HUES64 (cell line): ENCODE measurements around the gene PCDHA7. TPM values are rescaled to one million over a fixed set of nuclear protein-coding genes. Genes with fewer than 3 reads are reported as not detected.
A peak's percentile ranks its signal among the peaks of the same experiment; 100 is the strongest.
"Not testable (repeated sequence)": the region's sequence is repeated elsewhere in the genome, so short reads cannot be mapped to it uniquely, and the experiment has no call there.

Experiments used
- H3K27ac ChIP-seq: 2 replicates; pipeline ENCODE4 v1.7.0; 2013; ENCODE audit warnings: low read depth, low read length, inconsistent platforms
- H3K27me3 ChIP-seq: 2 replicates; pipeline ENCODE4 v1.6.1; 2013; ENCODE audit warnings: mild to moderate bottlenecking, low read length; ENCODE audit not compliant: insufficient read depth
- H3K36me3 ChIP-seq: 2 replicates; pipeline ENCODE4 v1.6.1; 2013; ENCODE audit warnings: mild to moderate bottlenecking, low read length; ENCODE audit not compliant: insufficient read depth
- H3K4me1 ChIP-seq: 2 replicates; pipeline ENCODE4 v1.6.1; 2013; ENCODE audit warnings: mild to moderate bottlenecking, low read length, moderate library complexity; ENCODE audit not compliant: insufficient read depth
- H3K4me3 ChIP-seq: 2 replicates; pipeline ENCODE4 v1.5.1; 2013; ENCODE audit warnings: mild to moderate bottlenecking, low read length, moderate library complexity
- H3K9ac ChIP-seq: 2 replicates; pipeline ENCODE4 v1.6.1; 2013; ENCODE audit warnings: mild to moderate bottlenecking, low read depth, low read length
- H3K9me3 ChIP-seq: 2 replicates; pipeline ENCODE4 v1.6.1; 2013; ENCODE audit warnings: low read depth, low read length; ENCODE audit not compliant: insufficient read depth
- WGBS: fragments of 150-250, 120-280 bp; methylation state at CpG from one replicate; pipeline ENCODE4 v1.1.7; 2013; ENCODE audit warnings: missing lambda C conversion rate; 5-methylcytosine and 5-hydroxymethylcytosine counted together
- polyA plus RNA-seq, 2 experiments: library from polyadenylated mRNA; stranded (reverse); fragments of 50-300 nt; gene quantifications; one replicate each; pipeline ENCODE4 v1.2.3, GENCODE V29; 2013

The PCDHA7 gene, protein sequence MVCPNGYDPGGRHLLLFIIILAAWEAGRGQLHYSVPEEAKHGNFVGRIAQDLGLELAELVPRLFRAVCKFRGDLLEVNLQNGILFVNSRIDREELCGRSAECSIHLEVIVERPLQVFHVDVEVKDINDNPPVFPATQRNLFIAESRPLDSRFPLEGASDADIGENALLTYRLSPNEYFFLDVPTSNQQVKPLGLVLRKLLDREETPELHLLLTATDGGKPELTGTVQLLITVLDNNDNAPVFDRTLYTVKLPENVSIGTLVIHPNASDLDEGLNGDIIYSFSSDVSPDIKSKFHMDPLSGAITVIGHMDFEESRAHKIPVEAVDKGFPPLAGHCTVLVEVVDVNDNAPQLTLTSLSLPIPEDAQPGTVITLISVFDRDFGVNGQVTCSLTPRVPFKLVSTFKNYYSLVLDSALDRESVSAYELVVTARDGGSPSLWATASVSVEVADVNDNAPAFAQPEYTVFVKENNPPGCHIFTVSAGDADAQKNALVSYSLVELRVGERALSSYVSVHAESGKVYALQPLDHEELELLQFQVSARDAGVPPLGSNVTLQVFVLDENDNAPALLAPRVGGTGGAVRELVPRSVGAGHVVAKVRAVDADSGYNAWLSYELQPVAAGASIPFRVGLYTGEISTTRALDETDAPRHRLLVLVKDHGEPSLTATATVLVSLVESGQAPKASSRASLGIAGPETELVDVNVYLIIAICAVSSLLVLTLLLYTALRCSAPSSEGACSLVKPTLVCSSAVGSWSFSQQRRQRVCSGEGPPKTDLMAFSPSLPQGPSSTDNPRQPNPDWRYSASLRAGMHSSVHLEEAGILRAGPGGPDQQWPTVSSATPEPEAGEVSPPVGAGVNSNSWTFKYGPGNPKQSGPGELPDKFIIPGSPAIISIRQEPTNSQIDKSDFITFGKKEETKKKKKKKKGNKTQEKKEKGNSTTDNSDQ
- not detected for polyA plus RNA-seq (2013, experiment 1 of 2)
- polyA plus RNA-seq (2013, experiment 2 of 2) = not detected

DNA sequence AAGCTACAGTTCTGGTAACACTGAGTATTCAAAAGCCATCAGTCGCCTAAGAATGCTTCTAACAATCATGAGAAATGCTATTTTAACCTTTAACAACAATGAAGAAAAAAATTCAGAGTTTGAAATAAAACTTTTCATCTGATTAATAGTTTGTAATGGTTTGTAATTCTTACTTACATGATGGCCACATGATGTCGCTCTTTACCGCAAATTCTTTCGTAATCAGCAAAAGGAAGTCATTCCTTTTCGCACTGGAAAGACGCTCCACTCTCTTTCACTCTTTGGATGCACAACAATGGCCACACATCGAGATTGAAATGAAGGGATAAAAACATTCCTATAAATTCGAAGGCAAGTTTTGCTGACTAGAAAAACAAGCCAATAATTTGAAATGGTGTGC is at the start of gene PCDHA7:
Gene PCDHA7, plus strand, starts transcription at position 277 of the 400 bp plus-strand sequence. Its CDS starts 115 bp downstream, at position 392.
- no peaks in the 10 kb centered on the region for H3K27me3 ChIP-seq
- WGBS = 87% methylated on average over 8 of the region's 8 CpGs
- no peaks in the 10 kb centered on the region for H3K4me1 ChIP-seq
- peak within 1 kb of the TSS; percentile 29; the same call in 1 of the 2 replicates for H3K4me3 ChIP-seq
- H3K9me3 ChIP-seq = no peaks in the 10 kb centered on the region
- no peak within 1 kb of the TSS for H3K27ac ChIP-seq
- no peaks in the 10 kb centered on the region for H3K36me3 ChIP-seq
- no peak within 1 kb of the TSS for H3K9ac ChIP-seq

DNA sequence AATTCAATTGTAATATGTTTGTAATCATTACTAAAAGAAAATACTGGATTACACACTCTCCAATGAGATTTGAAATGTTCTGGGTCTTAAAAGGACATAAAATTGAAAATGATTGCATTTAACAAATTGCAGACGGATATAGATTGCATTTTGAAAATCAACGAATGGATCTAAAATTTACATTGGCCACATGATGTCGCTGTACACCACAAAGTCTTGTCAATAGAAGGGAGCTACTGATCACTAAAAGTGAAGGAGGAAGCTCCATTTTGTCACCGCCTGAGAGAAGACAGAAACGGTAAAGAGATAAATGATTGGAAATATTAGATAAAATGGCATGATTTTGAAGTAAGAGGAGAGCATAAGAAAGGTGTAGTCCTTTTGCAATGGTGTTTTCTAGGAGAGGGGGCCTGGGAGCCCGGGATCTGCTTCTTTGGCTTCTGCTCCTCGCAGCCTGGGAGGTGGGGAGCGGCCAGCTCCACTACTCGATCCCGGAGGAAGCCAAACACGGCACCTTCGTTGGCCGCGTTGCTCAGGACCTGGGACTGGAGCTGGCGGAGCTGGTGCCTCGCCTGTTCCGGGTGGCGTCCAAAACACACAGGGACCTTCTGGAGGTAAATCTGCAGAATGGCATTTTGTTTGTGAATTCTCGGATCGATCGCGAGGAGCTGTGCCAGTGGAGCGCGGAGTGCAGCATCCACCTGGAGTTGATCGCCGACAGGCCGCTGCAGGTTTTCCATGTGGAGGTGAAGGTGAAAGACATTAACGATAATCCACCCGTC is 48.0 kb upstream of the PCDHA7 start, which contains the start of gene PCDHA1:
Gene PCDHA1, plus strand, starts transcription at position 236 of the 782 bp plus-strand sequence.
- Histone ChIP-seq H3K27ac (no peak within 1 kb of the TSS), H3K4me1 (no peaks in the 10 kb centered on the region), H3K9ac (no peak within 1 kb of the TSS), H3K36me3 (no peaks in the 10 kb centered on the region), H3K4me3 (no peak within 1 kb of the TSS), H3K9me3 (peaks cover 52% of the 10 kb centered on the region), H3K27me3 (no peaks in the 10 kb centered on the region)
- 89% methylated on average over 29 of the region's 29 CpGs for WGBS

DNA sequence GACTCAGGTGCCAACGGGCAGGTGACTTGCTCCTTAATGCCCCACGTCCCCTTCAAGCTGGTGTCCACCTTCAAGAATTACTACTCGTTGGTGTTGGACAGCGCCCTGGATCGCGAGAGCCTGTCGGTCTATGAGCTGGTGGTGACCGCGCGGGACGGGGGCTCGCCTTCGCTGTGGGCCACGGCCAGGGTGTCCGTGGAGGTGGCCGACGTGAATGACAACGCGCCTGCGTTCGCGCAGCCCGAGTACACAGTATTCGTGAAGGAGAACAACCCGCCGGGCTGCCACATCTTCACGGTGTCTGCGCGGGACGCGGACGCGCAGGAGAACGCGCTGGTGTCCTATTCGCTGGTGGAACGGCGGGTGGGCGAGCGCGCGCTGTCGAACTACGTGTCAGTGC is 46.6 kb upstream of the PCDHA7 start:
- H3K9ac ChIP-seq, H3K36me3 ChIP-seq, H3K27me3 ChIP-seq, H3K27ac ChIP-seq, H3K4me1 ChIP-seq, H3K4me3 ChIP-seq: not testable (repeated sequence)
- H3K9me3 ChIP-seq = peaks cover 48% of the 10 kb centered on the region
- 96% methylated on average over 44 of the region's 44 CpGs for WGBS

DNA sequence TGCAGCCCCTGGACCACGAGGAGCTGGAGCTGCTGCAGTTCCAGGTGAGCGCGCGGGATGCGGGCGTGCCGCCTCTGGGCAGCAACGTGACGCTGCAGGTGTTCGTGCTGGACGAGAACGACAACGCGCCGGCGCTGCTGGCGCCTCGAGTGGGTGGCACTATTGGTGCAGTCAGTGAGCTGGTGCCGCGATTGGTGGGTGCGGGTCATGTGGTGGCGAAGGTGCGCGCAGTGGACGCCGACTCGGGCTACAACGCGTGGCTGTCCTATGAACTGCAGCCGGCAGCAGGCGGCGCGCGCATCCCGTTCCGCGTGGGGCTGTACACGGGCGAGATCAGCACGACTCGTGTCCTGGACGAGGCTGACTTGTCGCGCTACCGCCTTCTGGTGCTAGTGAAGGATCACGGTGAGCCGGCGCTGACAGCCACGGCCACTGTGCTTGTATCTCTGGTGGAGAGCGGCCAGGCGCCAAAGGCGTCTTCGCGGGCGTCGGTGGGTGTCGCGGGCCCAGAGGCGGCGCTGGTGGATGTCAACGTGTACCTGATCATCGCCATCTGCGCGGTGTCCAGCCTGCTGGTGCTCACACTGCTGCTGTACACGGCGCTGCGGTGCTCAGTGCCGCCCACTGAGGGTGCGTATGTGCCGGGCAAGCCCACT is 46.1 kb upstream of the PCDHA7 start:
- H3K27ac ChIP-seq, H3K4me3 ChIP-seq, H3K9ac ChIP-seq, H3K27me3 ChIP-seq, H3K4me1 ChIP-seq, H3K36me3 ChIP-seq: not testable (repeated sequence)
- H3K9me3 ChIP-seq = peaks cover 43% of the 10 kb centered on the region
- 96% methylated on average over 70 of the region's 70 CpGs for WGBS

DNA sequence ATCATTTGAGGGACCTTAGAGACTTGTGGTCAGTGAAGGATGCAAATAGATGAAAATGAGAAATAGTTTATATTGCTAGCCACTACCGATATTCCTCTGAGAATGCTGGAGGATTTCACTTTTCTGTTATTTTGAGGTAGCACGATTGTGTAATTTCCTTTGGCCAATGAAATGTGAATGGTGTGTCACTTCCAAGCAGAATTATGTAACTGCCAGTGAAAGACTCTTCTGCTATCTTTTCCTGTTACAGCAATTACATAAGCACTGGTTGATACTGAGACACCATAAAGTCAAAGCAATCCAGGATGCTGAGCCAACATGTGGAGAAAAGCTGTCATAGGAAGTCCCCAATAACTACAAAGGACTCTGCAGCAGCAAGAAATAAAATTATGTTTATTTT is 43.0 kb upstream of the PCDHA7 start:
- 93% methylated on average over 2 of the region's 2 CpGs for WGBS
- no peaks in the 10 kb centered on the region for H3K4me1 ChIP-seq
- H3K4me3 ChIP-seq = no peak overlapping the region
- no peaks in the 10 kb centered on the region for H3K36me3 ChIP-seq
- no peak overlapping the region for H3K27ac ChIP-seq
- H3K27me3 ChIP-seq = no peaks in the 10 kb centered on the region
- H3K9ac ChIP-seq = no peak overlapping the region
- H3K9me3 ChIP-seq = peaks cover 27% of the 10 kb centered on the region; the same call in 1 of the 2 replicates

DNA sequence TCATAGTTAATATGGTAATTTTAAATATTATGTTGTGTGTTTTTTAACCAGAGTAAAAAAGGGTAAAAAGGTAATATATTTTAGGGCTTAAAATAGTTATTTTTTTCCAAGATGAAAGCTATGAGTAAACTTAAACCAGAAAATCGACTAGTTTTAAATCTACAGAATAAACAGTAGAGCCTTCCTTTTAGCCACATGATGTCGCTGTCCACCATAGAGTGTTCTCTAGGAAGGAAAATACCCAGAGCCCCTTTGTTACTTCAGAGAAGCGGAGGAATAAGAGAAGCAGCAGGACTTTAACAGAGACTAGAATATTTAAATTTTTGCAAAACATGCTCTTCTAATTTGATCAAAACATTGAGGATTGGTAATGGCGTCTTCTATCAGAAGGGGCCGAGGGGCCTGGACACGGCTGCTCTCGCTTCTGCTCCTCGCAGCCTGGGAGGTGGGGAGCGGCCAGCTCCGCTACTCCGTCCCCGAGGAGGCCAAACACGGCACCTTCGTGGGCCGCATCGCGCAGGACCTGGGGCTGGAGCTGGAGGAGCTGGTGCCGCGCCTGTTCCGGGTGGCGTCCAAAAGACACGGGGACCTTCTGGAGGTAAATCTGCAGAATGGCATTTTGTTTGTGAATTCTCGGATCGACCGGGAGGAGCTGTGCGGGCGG is 39.3 kb upstream of the PCDHA7 start, which contains the start of gene PCDHA2:
Gene PCDHA2, plus strand, starts transcription at position 258 of the 664 bp plus-strand sequence.
- no peak within 1 kb of the TSS for H3K27ac ChIP-seq
- H3K36me3 ChIP-seq = no peaks in the 10 kb centered on the region
- WGBS = 93% methylated on average over 27 of the region's 27 CpGs
- H3K9me3 ChIP-seq = peaks cover 20% of the 10 kb centered on the region; the same call in 1 of the 2 replicates
- H3K27me3 ChIP-seq = no peaks in the 10 kb centered on the region
- H3K4me1 ChIP-seq = no peaks in the 10 kb centered on the region
- 0 out of 2 replicates have a peak within 1 kb of the TSS, but pooled peaks have one; percentile 40 for H3K9ac ChIP-seq
- peak within 1 kb of the TSS; percentile 63 for H3K4me3 ChIP-seq

DNA sequence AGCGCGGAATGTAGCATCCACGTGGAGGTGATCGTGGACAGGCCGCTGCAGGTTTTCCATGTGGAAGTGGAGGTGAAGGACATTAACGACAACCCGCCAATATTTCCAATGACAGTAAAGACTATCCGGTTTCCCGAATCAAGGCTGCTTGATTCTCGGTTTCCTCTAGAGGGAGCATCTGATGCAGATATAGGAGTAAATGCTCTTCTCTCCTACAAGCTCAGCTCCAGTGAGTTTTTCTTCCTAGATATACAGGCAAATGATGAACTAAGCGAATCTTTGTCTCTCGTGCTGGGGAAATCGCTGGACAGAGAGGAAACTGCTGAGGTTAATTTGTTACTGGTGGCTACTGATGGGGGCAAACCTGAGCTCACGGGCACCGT is 38.8 kb upstream of the PCDHA7 start:
- WGBS = 86% methylated on average over 15 of the region's 15 CpGs
- no peak overlapping the region for H3K9ac ChIP-seq
- H3K4me3 ChIP-seq = peak overlapping the region; percentile 63
- no peaks in the 10 kb centered on the region for H3K4me1 ChIP-seq
- H3K9me3 ChIP-seq = peaks cover 20% of the 10 kb centered on the region; the same call in 1 of the 2 replicates
- H3K27ac ChIP-seq = no peak overlapping the region
- no peaks in the 10 kb centered on the region for H3K36me3 ChIP-seq
- no peaks in the 10 kb centered on the region for H3K27me3 ChIP-seq

DNA sequence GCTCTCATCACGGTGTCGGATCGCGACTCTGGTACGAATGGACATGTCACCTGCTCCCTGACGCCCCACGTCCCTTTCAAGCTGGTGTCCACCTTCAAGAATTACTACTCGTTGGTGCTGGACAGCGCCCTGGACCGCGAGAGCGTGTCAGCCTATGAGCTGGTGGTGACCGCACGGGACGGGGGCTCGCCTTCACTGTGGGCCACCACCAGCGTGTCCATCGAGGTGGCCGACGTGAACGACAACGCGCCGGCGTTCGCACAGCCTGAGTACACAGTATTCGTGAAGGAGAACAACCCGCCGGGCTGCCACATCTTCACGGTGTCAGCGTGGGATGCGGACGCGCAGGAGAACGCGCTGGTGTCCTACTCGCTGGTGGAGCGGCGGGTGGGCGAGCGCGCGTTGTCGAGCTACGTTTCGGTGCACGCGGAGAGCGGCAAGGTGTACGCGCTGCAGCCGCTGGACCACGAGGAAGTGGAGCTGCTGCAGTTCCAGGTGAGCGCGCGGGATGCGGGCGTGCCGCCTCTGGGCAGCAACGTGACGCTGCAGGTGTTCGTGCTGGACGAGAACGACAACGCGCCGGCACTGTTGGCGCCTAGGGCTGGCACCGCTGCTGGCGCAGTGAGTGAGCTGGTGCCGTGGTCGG is 37.9 kb upstream of the PCDHA7 start:
- WGBS = 96% methylated on average over 72 of the region's 72 CpGs
- peaks cover 16% of the 10 kb centered on the region; the same call in 1 of the 2 replicates for H3K9me3 ChIP-seq
- not testable (repeated sequence) for H3K27ac ChIP-seq, H3K9ac ChIP-seq, H3K27me3 ChIP-seq, H3K4me1 ChIP-seq, H3K4me3 ChIP-seq, H3K36me3 ChIP-seq

DNA sequence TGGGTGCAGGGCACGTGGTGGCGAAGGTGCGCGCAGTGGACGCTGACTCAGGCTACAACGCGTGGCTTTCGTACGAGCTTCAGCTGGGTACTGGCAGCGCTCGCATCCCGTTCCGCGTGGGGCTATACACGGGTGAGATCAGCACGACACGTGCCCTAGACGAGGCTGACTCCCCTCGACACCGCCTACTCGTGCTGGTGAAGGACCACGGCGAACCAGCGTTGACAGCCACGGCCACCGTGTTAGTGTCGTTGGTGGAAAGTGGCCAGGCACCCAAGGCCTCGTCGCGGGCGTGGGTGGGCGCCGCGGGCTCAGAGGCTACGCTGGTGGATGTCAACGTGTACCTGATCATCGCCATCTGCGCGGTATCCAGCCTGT is 37.4 kb upstream of the PCDHA7 start:
- H3K4me3 ChIP-seq = no peak overlapping the region
- H3K27me3 ChIP-seq = no peaks in the 10 kb centered on the region
- H3K36me3 ChIP-seq = no peaks in the 10 kb centered on the region
- 96% methylated on average over 39 of the region's 39 CpGs for WGBS
- H3K27ac ChIP-seq = no peak overlapping the region
- peaks cover 13% of the 10 kb centered on the region; the same call in 1 of the 2 replicates for H3K9me3 ChIP-seq
- no peaks in the 10 kb centered on the region for H3K4me1 ChIP-seq
- no peak overlapping the region for H3K9ac ChIP-seq
